Urothelium cell line (cell line): Measurements from ENCODE around the gene HID1.

ENCODE experiments used
- DNase-seq: peaks from one replicate; pipeline ENCODE4 v3.0.0; 2011; ENCODE audit warnings: low spot score, mixed read lengths
- FAIRE-seq: peaks from 2 replicates; lab custom pipeline; 2011; peaks lifted over from hg19 to GRCh38; lab: Jason Lieb, UNC

HID1 gene

DNA sequence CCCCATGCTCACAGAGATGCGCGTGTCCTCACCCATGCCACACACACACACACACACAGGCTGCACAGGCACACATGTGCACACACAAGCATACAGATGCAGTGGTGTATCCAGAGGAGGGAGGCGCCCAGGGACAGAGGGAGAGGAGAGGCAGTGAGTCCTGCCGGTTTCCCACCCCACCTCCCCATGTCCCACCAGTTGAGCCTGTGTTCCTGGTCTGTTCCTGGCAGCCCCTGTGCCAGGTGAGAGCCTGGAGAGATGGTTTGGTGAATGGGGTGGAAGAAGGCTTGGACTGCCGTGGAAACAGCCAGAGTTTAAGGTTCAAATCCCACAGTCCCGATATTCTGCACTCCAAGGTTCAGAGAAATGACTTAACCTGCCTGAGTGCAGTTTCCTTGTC, 68.9 kb downstream of the HID1 start:
- FAIRE-seq: peak; percentile 20
- no peak for DNase-seq

DNA sequence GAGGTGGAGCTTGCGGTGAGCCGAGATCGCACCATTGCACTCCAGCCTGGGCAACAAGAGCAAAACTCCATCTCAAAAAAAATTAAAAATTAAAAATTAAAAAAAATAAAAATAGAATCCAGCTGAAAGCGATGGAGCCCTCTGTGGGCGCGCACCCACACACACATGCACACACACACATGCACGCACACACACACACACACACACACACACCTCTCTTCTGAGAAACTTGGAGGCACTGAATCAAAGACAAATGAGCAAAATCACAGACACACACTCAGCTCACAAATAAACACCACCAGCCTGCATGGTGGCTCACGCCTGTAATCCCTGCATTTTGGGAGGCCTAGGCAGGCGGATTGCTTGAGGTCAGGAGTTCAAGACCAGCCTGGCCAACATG, 69.5 kb downstream of the HID1 start:
- FAIRE-seq: no peak
- DNase-seq: no peak

- no peak for DNase-seq
- no peak for FAIRE-seq
These were observed 71.0 kb downstream of the HID1 start for GRCh38 chr17:74901353-74902135.
